CD4-positive, alpha-beta T cell treated with Interleukin-15 for 1 hour (primary cell): ENCODE data around the gene OPRL1.

Source experiments
- DNase-seq: peaks from one replicate; pipeline ENCODE4 v3.0.0-alpha.2; 2020

The OPRL1 gene

GRCh38 chr20:64056889-64057627, 22.8 kb upstream of the OPRL1 start:
- no peak for DNase-seq

GRCh38 chr20:64057628-64058498, 22.0 kb upstream of the OPRL1 start:
- DNase-seq = peak; percentile 72

GRCh38 chr20:64058536-64058935, 21.3 kb upstream of the OPRL1 start:
- DNase-seq = no peak

- DNase-seq = no peak
Measured at GRCh38 chr20:64062276-64062595, 17.6 kb upstream of the OPRL1 start.

GRCh38 chr20:64062596-64063388, 17.1 kb upstream of the OPRL1 start, which contains the start of gene TCEA2:
Gene TCEA2 (plus strand): TSS chr20:64063198. CDS start chr20:64063313, 115 bp downstream.
- peak; percentile 92 for DNase-seq

- no peak for DNase-seq
Measured at GRCh38 chr20:64063389-64064144, 16.3 kb upstream of the OPRL1 start.

- no peak for DNase-seq
Measured at GRCh38 chr20:64064145-64064698, 15.7 kb upstream of the OPRL1 start.

GRCh38 chr20:64065062-64065973, 14.6 kb upstream of the OPRL1 start:
- DNase-seq = no peak

GRCh38 chr20:64065974-64066343, 13.9 kb upstream of the OPRL1 start:
- DNase-seq = peak; percentile 77

- no peak for DNase-seq
Measured at GRCh38 chr20:64067005-64067632, 12.8 kb upstream of the OPRL1 start.

- DNase-seq = no peak
Measured at GRCh38 chr20:64067733-64068307, 12.1 kb upstream of the OPRL1 start.

- DNase-seq = no peak
Measured at GRCh38 chr20:64068386-64069208, 11.3 kb upstream of the OPRL1 start.

- no peak for DNase-seq
Measured at GRCh38 chr20:64069209-64069613, 10.7 kb upstream of the OPRL1 start.

- no peak for DNase-seq
Measured at GRCh38 chr20:64069614-64070243, 10.2 kb upstream of the OPRL1 start.

- DNase-seq = no peak
Measured at GRCh38 chr20:64070244-64070993, 9.5 kb upstream of the OPRL1 start.

GRCh38 chr20:64071341-64072332, 8.2 kb upstream of the OPRL1 start:
- DNase-seq = no peak
